ENCODE measurements around the gene POU5F1. TPM values are rescaled to one million over a fixed set of nuclear protein-coding genes. Genes with fewer than 3 reads are reported as not detected.

POU5F1 gene
- total RNA-seq, 2 experiments from 2014 or later: 0.44 to 0.86 TPM

DNA sequence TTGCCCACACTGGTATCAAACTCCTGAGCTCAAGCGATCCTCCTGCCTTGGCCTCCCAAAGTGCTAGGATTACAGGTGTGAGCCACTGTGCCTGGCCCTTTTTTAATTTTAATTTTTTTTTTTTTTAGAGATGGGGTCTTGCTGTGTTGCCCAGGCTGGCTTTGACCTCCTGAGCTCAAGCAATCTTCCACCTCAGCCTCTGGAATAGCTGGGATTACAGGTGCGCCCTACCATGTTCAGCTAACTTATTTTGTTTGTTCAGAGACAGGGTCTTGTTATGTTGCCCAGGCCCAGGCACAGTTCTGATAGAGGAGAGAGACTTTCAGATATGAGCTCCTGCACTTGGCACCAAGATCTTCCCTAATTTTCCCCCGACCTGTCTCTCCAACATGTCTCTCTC is 39.7 kb downstream of the POU5F1 start:
- TF ChIP-seq, protein P1, sequence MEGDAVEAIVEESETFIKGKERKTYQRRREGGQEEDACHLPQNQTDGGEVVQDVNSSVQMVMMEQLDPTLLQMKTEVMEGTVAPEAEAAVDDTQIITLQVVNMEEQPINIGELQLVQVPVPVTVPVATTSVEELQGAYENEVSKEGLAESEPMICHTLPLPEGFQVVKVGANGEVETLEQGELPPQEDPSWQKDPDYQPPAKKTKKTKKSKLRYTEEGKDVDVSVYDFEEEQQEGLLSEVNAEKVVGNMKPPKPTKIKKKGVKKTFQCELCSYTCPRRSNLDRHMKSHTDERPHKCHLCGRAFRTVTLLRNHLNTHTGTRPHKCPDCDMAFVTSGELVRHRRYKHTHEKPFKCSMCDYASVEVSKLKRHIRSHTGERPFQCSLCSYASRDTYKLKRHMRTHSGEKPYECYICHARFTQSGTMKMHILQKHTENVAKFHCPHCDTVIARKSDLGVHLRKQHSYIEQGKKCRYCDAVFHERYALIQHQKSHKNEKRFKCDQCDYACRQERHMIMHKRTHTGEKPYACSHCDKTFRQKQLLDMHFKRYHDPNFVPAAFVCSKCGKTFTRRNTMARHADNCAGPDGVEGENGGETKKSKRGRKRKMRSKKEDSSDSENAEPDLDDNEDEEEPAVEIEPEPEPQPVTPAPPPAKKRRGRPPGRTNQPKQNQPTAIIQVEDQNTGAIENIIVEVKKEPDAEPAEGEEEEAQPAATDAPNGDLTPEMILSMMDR (conservative IDR thresholded peaks at IDR 0.05; ENCODE audit: low read length): no peak
- no peak for TF ChIP-seq EZH2phosphoT487 (IDR thresholded peaks at IDR 0.05; ENCODE audit: borderline replicate concordance, low read depth, low read length)
- intact Hi-C loops (cut with micrococcal nuclease; ENCODE audit: unreplicated experiment): no loop called here
- POLR2A ChIA-PET: no interaction called here
- DNase-seq (ENCODE audit: low spot score): no peak
- no TSS peak for BruUV-seq (replicated peaks)
- no peaks in the 10 kb centered on the region for H3K9me2 ChIP-seq (ENCODE audit: insufficient read depth, low read length)
- CTCF ChIA-PET (ENCODE audit: unreplicated experiment): interaction anchor here (0.5 kb wide), 1 partner anchor 247 kb away, joined by 12 read pairs; no protein-coding TSS in a partner anchor
- no peak overlapping the region for H2AFZ ChIP-seq (ENCODE audit: low read length)
- no peaks in the 10 kb centered on the region for H3K4me1 ChIP-seq (ENCODE audit: insufficient read depth, low read length, poor library complexity, severe bottlenecking)
- no peaks in the 10 kb centered on the region for H4K20me1 ChIP-seq (ENCODE audit: insufficient read depth, low read length)
- no peak overlapping the region for H3K27ac ChIP-seq (ENCODE audit: low read depth, low read length, poor library complexity, severe bottlenecking)
- no peaks in the 10 kb centered on the region for H3K9me3 ChIP-seq (ENCODE audit: low read length)
- no peaks in the 10 kb centered on the region for H3K79me2 ChIP-seq (ENCODE audit: insufficient read depth, low read depth, low read length)
- no peaks in the 10 kb centered on the region for H3K36me3 ChIP-seq (ENCODE audit: insufficient read depth, low read length)
- no peak overlapping the region for H3K4me3 ChIP-seq (ENCODE audit: low read depth, low read length, poor library complexity, severe bottlenecking)
- no peak overlapping the region for H3K4me2 ChIP-seq (ENCODE audit: low read length)

DNA sequence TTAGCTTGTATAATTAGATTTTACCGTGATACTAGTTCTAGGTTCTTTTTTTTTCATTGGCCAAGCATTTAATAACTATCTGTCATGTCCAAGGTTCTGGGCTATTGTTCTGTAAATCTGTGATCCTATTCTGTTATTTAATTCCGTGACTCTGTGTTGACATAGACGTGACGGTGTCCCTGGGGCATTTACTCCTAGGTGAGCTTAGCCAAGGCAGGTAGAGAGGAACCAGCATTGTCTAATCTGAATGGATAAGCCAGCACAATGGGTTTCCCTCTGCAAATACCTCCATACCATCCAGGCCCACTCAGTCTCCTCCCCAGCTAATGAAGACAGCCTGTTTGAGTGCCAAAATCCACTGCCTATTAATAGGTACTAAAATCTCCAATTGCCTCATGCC is 41.4 kb downstream of the POU5F1 start:
- H3K36me3 ChIP-seq (ENCODE audit: insufficient read depth, low read length): no peaks in the 10 kb centered on the region
- no peak for TF ChIP-seq EZH2phosphoT487 (IDR thresholded peaks at IDR 0.05; ENCODE audit: borderline replicate concordance, low read depth, low read length)
- TF ChIP-seq, protein P1 (conservative IDR thresholded peaks at IDR 0.05; ENCODE audit: low read length): no peak
- no peak for DNase-seq (ENCODE audit: low spot score)
- H3K4me1 ChIP-seq (ENCODE audit: insufficient read depth, low read length, poor library complexity, severe bottlenecking): no peaks in the 10 kb centered on the region
- no peak overlapping the region for H3K4me2 ChIP-seq (ENCODE audit: low read length)
- H2AFZ ChIP-seq (ENCODE audit: low read length): no peak overlapping the region
- no peaks in the 10 kb centered on the region for H3K9me3 ChIP-seq (ENCODE audit: low read length)
- no peaks in the 10 kb centered on the region for H3K79me2 ChIP-seq (ENCODE audit: insufficient read depth, low read depth, low read length)
- no peaks in the 10 kb centered on the region for H4K20me1 ChIP-seq (ENCODE audit: insufficient read depth, low read length)
- H3K4me3 ChIP-seq (ENCODE audit: low read depth, low read length, poor library complexity, severe bottlenecking): no peak overlapping the region
- no peaks in the 10 kb centered on the region for H3K9me2 ChIP-seq (ENCODE audit: insufficient read depth, low read length)
- intact Hi-C loops (cut with micrococcal nuclease; ENCODE audit: unreplicated experiment): no loop called here
- ChIA-PET POLR2A (no interaction called here), CTCF (ENCODE audit: unreplicated experiment) (interaction anchor here (0.8 kb wide), 1 partner anchor 93 kb away, joined by 3 read pairs; no protein-coding TSS in a partner anchor)
- BruUV-seq (replicated peaks): no TSS peak
- H3K27ac ChIP-seq (ENCODE audit: low read depth, low read length, poor library complexity, severe bottlenecking): no peak overlapping the region

DNA sequence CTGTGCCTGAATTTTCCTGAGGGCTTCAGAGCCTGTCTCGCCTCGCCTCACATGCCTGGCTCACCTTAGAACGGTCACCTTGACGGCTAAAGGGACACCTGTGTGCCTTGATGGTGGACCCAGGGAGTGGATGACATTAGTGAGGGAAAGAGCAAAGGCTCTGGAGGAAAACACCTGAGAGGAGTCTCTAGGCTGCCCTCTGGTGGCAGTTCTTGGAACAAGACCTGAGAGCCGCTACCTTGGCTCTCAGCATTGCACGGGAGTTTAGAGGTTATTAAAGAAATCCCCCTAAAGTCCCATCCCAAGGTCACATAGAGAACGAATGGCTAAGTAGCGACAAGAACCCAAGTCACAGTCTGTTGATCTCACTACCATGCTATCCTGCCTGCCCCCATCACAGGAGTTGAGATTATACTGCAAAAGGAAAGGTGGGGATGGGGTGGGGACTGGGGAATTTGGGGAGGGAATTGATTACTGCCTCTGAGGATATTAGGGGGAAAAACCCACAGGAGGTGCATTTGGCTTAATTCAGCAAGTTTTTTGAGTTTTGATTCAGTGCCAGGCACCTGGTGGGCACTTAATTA is 42.3 kb downstream of the POU5F1 start:
- no peaks in the 10 kb centered on the region for H3K9me2 ChIP-seq (ENCODE audit: insufficient read depth, low read length)
- H3K79me2 ChIP-seq (ENCODE audit: insufficient read depth, low read depth, low read length): no peaks in the 10 kb centered on the region
- intact Hi-C loops (cut with micrococcal nuclease; ENCODE audit: unreplicated experiment): no loop called here
- H3K36me3 ChIP-seq (ENCODE audit: insufficient read depth, low read length): no peaks in the 10 kb centered on the region
- no peaks in the 10 kb centered on the region for H4K20me1 ChIP-seq (ENCODE audit: insufficient read depth, low read length)
- no peaks in the 10 kb centered on the region for H3K9me3 ChIP-seq (ENCODE audit: low read length)
- peak; percentile 73 for DNase-seq (ENCODE audit: low spot score)
- H3K4me1 ChIP-seq (ENCODE audit: insufficient read depth, low read length, poor library complexity, severe bottlenecking): no peaks in the 10 kb centered on the region
- H3K4me3 ChIP-seq (ENCODE audit: low read depth, low read length, poor library complexity, severe bottlenecking): no peak overlapping the region
- ChIA-PET CTCF (ENCODE audit: unreplicated experiment) (interaction anchor here (0.8 kb wide), 1 partner anchor 94 kb away, joined by 3 read pairs; no protein-coding TSS in a partner anchor), POLR2A (no interaction called here)
- BruUV-seq (replicated peaks): no TSS peak
- TF ChIP-seq, protein P1 (conservative IDR thresholded peaks at IDR 0.05; ENCODE audit: low read length): peak; percentile 82
- no peak for TF ChIP-seq EZH2phosphoT487 (IDR thresholded peaks at IDR 0.05; ENCODE audit: borderline replicate concordance, low read depth, low read length)
- no peak overlapping the region for H3K4me2 ChIP-seq (ENCODE audit: low read length)
- no peak overlapping the region for H3K27ac ChIP-seq (ENCODE audit: low read depth, low read length, poor library complexity, severe bottlenecking)
- H2AFZ ChIP-seq (ENCODE audit: low read length): no peak overlapping the region

Data from OCI-LY7 (cell line).